Lower lobe of right lung (tissue), 2 donors: ENCODE data around the gene HCN3. TPM values are rescaled to one million over a fixed set of nuclear protein-coding genes. Genes with fewer than 3 reads are reported as not detected.
A peak's percentile ranks its signal among the peaks of the same experiment; 100 is the strongest.

Source experiments
- ATAC-seq, 2 donors: fragments of 200-7000 bp; cut with Tn5 transposase; one replicate each; pipeline ENCODE4 v1.9.1; 2020 to 2022; ENCODE audit warnings: mild to moderate bottlenecking in 2 of 2, moderate library complexity in 2 of 2
- DNase-seq: peaks from one replicate; pipeline ENCODE4 v3.0.0-alpha.2; 2020
- H3K27ac ChIP-seq: fragments of 200-600 bp; one replicate; pipeline ENCODE4 v1.8.0; 2022
- H3K27me3 ChIP-seq: fragments of 200-600 bp; one replicate; pipeline ENCODE4 v1.8.0; 2022; ENCODE audit warnings: low read depth
- H3K36me3 ChIP-seq: fragments of 200-600 bp; one replicate; pipeline ENCODE4 v1.8.0; 2022; ENCODE audit warnings: mild to moderate bottlenecking
- H3K4me1 ChIP-seq: fragments of 200-600 bp; one replicate; pipeline ENCODE4 v1.8.0; 2022
- H3K4me3 ChIP-seq: fragments of 200-600 bp; one replicate; pipeline ENCODE4 v1.8.0; 2022; ENCODE audit warnings: mild to moderate bottlenecking
- H3K9me3 ChIP-seq: fragments of 200-600 bp; one replicate; pipeline ENCODE4 v1.8.0; 2022
- CTCF ChIP-seq: fragments of 200-600 bp; IDR thresholded peaks from one replicate; pipeline ENCODE4 v1.8.0; 2022; ENCODE audit warnings: antibody characterized with exemption, mild to moderate bottlenecking
- intact Hi-C: fragments of 100-400 bp; cut with DNase I; formaldehyde crosslinking; loops from one replicate; pipeline ENCODE4 v1.11.0; 2022
- total RNA-seq: library from RNA; stranded (reverse); fragmentation: NEBNext Ultra II Directional; extraction: Animal tissue kit (Norgen Biotek cat#: 25700); gene quantifications from one replicate; pipeline ENCODE4 v1.2.1, GENCODE V29; 2021
- donor health status: DM: no; HTN: yes; CAD: no; lungs with severe emphysema.

The HCN3 gene
- total RNA-seq, 1 donor from 2014 or later, result 4.2 TPM

GRCh38 chr1:155322571-155322952 is 45.3 kb downstream of the HCN3 start:
- intact Hi-C loops, result no loop called here
- Histone ChIP-seq H3K36me3 (peaks cover 45% of the 10 kb centered on the region), H3K9me3 (no peaks in the 10 kb centered on the region), H3K27me3 (no peaks in the 10 kb centered on the region), H3K27ac (peak overlapping the region; percentile 94), H3K4me1 (peaks cover 38% of the 10 kb centered on the region), H3K4me3 (peak overlapping the region; percentile 95)
- TF ChIP-seq CTCF, result no peak
- ATAC-seq (no peak), DNase-seq (peak; percentile 53)

GRCh38 chr1:155322953-155323728 is 45.9 kb downstream of the HCN3 start:
- H3K4me1 ChIP-seq, result peaks cover 38% of the 10 kb centered on the region
- peak; percentile 91 for TF ChIP-seq CTCF
- peak overlapping the region; percentile 94 for H3K27ac ChIP-seq
- H3K9me3 ChIP-seq, result no peaks in the 10 kb centered on the region
- H3K36me3 ChIP-seq, result peaks cover 45% of the 10 kb centered on the region
- H3K27me3 ChIP-seq, result no peaks in the 10 kb centered on the region
- H3K4me3 ChIP-seq, result peak overlapping the region; percentile 95
- intact Hi-C loops, result no loop called here
- DNase-seq, result peak; percentile 90
- ATAC-seq, result peak; percentile 76 to 81

- Histone ChIP-seq H3K4me3 (peak overlapping the region; percentile 95), H3K27ac (peak overlapping the region; percentile 94), H3K27me3 (no peaks in the 10 kb centered on the region), H3K9me3 (no peaks in the 10 kb centered on the region), H3K4me1 (peaks cover 38% of the 10 kb centered on the region), H3K36me3 (peaks cover 45% of the 10 kb centered on the region)
- intact Hi-C loops, result no loop called here
- TF ChIP-seq CTCF, result no peak
- ATAC-seq, result peak; percentile 85 to 86
- DNase-seq, result peak; percentile 91
Measured at GRCh38 chr1:155323729-155324036, 46.4 kb downstream of the HCN3 start.

GRCh38 chr1:155324037-155324716 is 46.9 kb downstream of the HCN3 start:
- intact Hi-C loops, result no loop called here
- Histone ChIP-seq H3K36me3 (peaks cover 44% of the 10 kb centered on the region), H3K27ac (peak overlapping the region; percentile 94), H3K4me1 (peaks cover 38% of the 10 kb centered on the region), H3K27me3 (no peaks in the 10 kb centered on the region), H3K9me3 (no peaks in the 10 kb centered on the region), H3K4me3 (peak overlapping the region; percentile 95)
- no peak for TF ChIP-seq CTCF
- ATAC-seq (peak; percentile 92 to 93), DNase-seq (peak; percentile 98)

- peaks cover 35% of the 10 kb centered on the region for H3K4me1 ChIP-seq
Measured at GRCh38 chr1:155324717-155325602, 47.7 kb downstream of the HCN3 start.

More at GRCh38 chr1:155324717-155325602, 47.7 kb downstream of the HCN3 start:
- H3K9me3 ChIP-seq, result no peaks in the 10 kb centered on the region
- peaks cover 39% of the 10 kb centered on the region for H3K36me3 ChIP-seq
- TF ChIP-seq CTCF, result peak; percentile 42
- peak overlapping the region; percentile 94 for H3K27ac ChIP-seq
- ATAC-seq, result peak; percentile 15 to 22
- peak; percentile 79 for DNase-seq
- intact Hi-C loops, result no loop called here
- H3K27me3 ChIP-seq, result no peaks in the 10 kb centered on the region
- peak overlapping the region; percentile 95 for H3K4me3 ChIP-seq
